Sigmoid colon (tissue), 4 donors: ENCODE measurements around the gene UBAP1L.
A peak's percentile ranks its signal among the peaks of the same experiment; 100 is the strongest.

Source experiments
- EP300 ChIP-seq, 4 donors: sonication (generic); formaldehyde crosslinking; IDR thresholded peaks; one replicate each; pipeline ENCODE4 v1.6.1; 2017; ENCODE audit warnings: antibody characterized with exemption in 4 of 4
- POLR2A ChIP-seq, 2 donors: fragments of 450-650 bp; IDR thresholded peaks; one replicate each; pipeline ENCODE4 v1.6.1; 2016; ENCODE audit warnings: antibody characterized with exemption in 2 of 2, mild to moderate bottlenecking in 2 of 2, moderate library complexity in 2 of 2
- POLR2AphosphoS5 ChIP-seq, 4 donors: sonication (generic); formaldehyde crosslinking; IDR thresholded peaks; one replicate each; pipeline ENCODE4 v1.6.1; 2017; ENCODE audit warnings: antibody characterized with exemption in 4 of 4
- TF ChIP-seq, protein P1 (sequence below), 4 experiments: fragments of 450-650 bp in 3 of 4; fragments of 200-600 bp in 1 of 4; IDR thresholded peaks; one replicate each; pipeline ENCODE4 v1.5.1; 2016 to 2019; ENCODE audit warnings: antibody characterized with exemption in 4 of 4, mild to moderate bottlenecking in 3 of 4, moderate library complexity in 2 of 4

DNA sequence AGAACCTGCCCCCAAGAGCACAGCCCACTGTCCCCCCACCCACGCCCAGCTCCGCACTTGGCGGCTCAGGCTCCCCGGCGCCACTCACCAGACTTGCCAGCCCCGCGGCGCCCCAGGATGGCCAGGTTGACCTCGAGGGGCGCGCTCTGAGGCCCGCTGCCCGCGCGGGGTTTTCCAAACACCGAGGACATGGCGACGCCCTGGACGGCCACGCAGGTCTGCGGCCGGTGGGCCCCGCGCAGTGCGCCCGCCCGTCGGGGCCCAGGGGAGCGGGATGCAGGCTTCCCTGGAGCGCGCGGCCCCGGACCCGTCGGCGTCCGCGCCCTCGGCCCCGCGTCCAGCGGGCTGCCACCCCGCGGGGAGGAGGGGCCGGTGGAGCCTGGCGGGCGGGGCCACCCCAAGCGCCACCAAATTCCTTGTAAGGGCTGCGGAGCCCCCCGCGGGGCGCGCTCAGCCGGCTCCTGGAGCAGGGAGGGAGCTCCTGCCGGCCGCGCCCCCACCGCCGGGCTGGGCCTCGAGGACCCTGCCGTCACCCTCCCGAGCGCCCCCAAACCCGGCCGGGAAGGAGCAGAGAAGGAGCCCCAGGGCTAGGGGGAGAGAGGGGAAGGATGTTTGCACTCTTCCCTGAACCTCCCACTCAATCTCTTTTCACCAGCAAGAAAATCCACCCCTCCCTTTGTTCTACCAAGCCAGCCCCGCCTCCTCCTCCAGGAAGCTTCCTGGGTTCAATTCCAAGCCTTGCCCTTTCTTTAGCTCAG is 47.2 kb downstream of the UBAP1L start, which contains the start of gene RASL12:
- TF ChIP-seq, protein P1, sequence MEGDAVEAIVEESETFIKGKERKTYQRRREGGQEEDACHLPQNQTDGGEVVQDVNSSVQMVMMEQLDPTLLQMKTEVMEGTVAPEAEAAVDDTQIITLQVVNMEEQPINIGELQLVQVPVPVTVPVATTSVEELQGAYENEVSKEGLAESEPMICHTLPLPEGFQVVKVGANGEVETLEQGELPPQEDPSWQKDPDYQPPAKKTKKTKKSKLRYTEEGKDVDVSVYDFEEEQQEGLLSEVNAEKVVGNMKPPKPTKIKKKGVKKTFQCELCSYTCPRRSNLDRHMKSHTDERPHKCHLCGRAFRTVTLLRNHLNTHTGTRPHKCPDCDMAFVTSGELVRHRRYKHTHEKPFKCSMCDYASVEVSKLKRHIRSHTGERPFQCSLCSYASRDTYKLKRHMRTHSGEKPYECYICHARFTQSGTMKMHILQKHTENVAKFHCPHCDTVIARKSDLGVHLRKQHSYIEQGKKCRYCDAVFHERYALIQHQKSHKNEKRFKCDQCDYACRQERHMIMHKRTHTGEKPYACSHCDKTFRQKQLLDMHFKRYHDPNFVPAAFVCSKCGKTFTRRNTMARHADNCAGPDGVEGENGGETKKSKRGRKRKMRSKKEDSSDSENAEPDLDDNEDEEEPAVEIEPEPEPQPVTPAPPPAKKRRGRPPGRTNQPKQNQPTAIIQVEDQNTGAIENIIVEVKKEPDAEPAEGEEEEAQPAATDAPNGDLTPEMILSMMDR (IDR thresholded peaks at IDR 0.05): no peak
- TF ChIP-seq POLR2AphosphoS5 (IDR thresholded peaks at IDR 0.05) (peak in 2 of 4 donors; percentile 37 to 43), POLR2A (IDR thresholded peaks at IDR 0.05) (no peak), EP300 (IDR thresholded peaks at IDR 0.05) (no peak)
